ENCODE measurements around the gene MYLK4. TPM values are rescaled to one million over a fixed set of nuclear protein-coding genes. Genes with fewer than 3 reads are reported as not detected.

MYLK4 gene
- total and polyA plus RNA-seq, 2 of the 13 experiments (the other 11 are each of a cell fraction or from before 2014, with no cell fraction given): 0.26 to 0.29 TPM

DNA sequence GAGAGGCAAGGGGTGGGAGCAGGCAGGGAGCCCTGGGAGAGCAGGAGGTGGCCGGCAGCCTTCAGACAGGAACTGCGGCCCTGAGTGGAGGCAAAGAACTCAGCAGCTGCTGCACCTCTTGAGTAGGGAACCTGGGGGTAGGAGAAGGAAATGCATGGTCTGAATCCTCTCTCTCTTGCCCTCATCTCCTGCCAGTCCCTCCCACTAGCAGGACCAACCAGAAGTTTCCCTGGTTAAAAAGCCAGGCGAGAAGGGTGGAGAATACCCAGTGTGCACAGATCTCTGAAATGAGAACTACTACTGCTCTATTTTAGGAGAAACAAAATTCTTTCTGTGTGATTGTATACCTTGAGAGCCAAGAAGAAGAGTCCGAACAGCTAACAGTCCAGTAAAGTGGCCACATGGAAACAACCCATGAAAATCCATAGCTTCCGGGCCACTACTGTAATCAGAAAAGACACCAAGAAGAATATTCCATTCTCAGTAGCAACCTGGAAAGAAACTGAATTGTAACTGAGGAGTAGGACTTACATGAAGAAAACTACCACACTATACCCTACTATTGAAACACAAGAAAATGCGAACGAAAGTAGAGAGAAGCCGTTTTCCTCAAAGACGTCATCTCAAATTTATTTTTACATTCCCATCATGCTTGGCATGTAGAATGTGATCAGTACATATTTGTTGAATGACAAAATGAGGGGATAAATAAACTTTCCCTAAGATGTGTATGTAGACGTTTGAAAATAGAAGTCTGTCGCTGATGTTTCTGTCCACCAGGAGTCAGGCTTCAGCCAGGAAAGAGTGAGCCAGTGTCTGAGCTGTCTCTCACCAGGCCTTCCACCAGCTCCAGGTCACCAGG is 40.1 kb upstream of the MYLK4 start (continued):
- TF ChIP-seq ZGPAT (CRISPR knock-in tag; IDR thresholded peaks at IDR 0.05): no peak; the same call in 1 of the 2 replicates
- TF ChIP-seq AHR (CRISPR knock-in tag; IDR thresholded peaks at IDR 0.05): no peak
- no peak for TF ChIP-seq ZNF142 (CRISPR knock-in tag; IDR thresholded peaks at IDR 0.05)
- TF ChIP-seq ELK4 (CRISPR knock-in tag; IDR thresholded peaks at IDR 0.05; ENCODE audit: borderline replicate concordance): no peak
- TF ChIP-seq, protein P1, sequence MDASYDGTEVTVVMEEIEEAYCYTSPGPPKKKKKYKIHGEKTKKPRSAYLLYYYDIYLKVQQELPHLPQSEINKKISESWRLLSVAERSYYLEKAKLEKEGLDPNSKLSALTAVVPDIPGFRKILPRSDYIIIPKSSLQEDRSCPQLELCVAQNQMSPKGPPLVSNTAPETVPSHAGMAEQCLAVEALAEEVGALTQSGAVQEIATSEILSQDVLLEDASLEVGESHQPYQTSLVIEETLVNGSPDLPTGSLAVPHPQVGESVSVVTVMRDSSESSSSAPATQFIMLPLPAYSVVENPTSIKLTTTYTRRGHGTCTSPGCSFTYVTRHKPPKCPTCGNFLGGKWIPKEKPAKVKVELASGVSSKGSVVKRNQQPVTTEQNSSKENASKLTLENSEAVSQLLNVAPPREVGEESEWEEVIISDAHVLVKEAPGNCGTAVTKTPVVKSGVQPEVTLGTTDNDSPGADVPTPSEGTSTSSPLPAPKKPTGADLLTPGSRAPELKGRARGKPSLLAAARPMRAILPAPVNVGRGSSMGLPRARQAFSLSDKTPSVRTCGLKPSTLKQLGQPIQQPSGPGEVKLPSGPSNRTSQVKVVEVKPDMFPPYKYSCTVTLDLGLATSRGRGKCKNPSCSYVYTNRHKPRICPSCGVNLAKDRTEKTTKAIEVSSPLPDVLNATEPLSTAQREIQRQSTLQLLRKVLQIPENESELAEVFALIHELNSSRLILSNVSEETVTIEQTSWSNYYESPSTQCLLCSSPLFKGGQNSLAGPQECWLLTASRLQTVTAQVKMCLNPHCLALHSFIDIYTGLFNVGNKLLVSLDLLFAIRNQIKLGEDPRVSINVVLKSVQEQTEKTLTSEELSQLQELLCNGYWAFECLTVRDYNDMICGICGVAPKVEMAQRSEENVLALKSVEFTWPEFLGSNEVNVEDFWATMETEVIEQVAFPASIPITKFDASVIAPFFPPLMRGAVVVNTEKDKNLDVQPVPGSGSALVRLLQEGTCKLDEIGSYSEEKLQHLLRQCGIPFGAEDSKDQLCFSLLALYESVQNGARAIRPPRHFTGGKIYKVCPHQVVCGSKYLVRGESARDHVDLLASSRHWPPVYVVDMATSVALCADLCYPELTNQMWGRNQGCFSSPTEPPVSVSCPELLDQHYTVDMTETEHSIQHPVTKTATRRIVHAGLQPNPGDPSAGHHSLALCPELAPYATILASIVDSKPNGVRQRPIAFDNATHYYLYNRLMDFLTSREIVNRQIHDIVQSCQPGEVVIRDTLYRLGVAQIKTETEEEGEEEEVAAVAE (CRISPR knock-in tag; IDR thresholded peaks at IDR 0.05; ENCODE audit: borderline replicate concordance): no peak
- TF ChIP-seq RFX5 (IDR thresholded peaks at IDR 0.05; ENCODE audit: low read depth, low read length): no peak
- TF ChIP-seq SP2 (CRISPR knock-in tag; IDR thresholded peaks at IDR 0.05): no peak
- no peak for TF ChIP-seq ZNF670 (CRISPR knock-in tag; IDR thresholded peaks at IDR 0.05; ENCODE audit: borderline replicate concordance)
- no peak for TF ChIP-seq ZNF367 (CRISPR knock-in tag; IDR thresholded peaks at IDR 0.05; ENCODE audit: borderline replicate concordance)
- no peak for TF ChIP-seq ZNF678 (CRISPR knock-in tag; IDR thresholded peaks at IDR 0.05)
- no peak for TF ChIP-seq MAZ (IDR thresholded peaks at IDR 0.05; ENCODE audit: borderline replicate concordance, low read depth, low read length)
- TF ChIP-seq MAZ (CRISPR knock-in tag; IDR thresholded peaks at IDR 0.05; ENCODE audit: low read depth): no peak
- no peak for TF ChIP-seq ZNF3 (CRISPR knock-in tag; IDR thresholded peaks at IDR 0.05)
- no peak for TF ChIP-seq LCORL (IDR thresholded peaks at IDR 0.05)
- 0 out of 2 replicates have a peak, but pooled peaks have one; percentile 41 for TF ChIP-seq LCORL (CRISPR knock-in tag; IDR thresholded peaks at IDR 0.05)
- peak; percentile 50 for TF ChIP-seq SAP130 (CRISPR knock-in tag; IDR thresholded peaks at IDR 0.05; ENCODE audit: low read depth)

Data from HepG2 (cell line).